GM12873 (cell line): ENCODE measurements around the gene DDTL.

Experiments
- CTCF ChIP-seq: IDR thresholded peaks from 2 replicates; pipeline ENCODE4 v1.5.1; 2012; ENCODE audit warnings: low read depth, mild to moderate bottlenecking, moderate library complexity, low read length, control low read depth; ENCODE audit not compliant: insufficient read depth; ENCODE audit errors: missing control alignments

Gene DDTL

GRCh38 chr22:24021304-24021703 lies 54.6 kb downstream of the DDTL start:
- TF ChIP-seq CTCF, result no peak
